Adrenal gland (tissue), 5 donors: ENCODE data around the gene ZNF468.
"Not testable (repeated sequence)": the region's sequence is repeated elsewhere in the genome, so short reads cannot be mapped to it uniquely, and the experiment has no call there.

ENCODE experiments used
- POLR2A ChIP-seq, 2 donors: fragments of 450-650 bp; IDR thresholded peaks; one replicate each; pipeline ENCODE4 v1.6.1; 2017; ENCODE audit warnings: antibody characterized with exemption in 2 of 2, mild to moderate bottlenecking in 2 of 2, moderate library complexity in 1 of 2
- TF ChIP-seq, protein P1 (sequence below), 6 experiments: fragments of 450-650 bp in 4 of 6; fragments of 200-600 bp in 2 of 6; sonication (generic) in 1 of 6; IDR thresholded peaks; 1 replicate in 5 of 6; 2 replicates in 1 of 6; pipeline versions ENCODE4 v1.5.1 to v1.8.0; 2016 to 2021; ENCODE audit warnings: antibody characterized with exemption in 6 of 6, mild to moderate bottlenecking in 2 of 6, moderate library complexity in 1 of 6
- donor health status: DM: no; HTN: no; CAD: no.

DNA sequence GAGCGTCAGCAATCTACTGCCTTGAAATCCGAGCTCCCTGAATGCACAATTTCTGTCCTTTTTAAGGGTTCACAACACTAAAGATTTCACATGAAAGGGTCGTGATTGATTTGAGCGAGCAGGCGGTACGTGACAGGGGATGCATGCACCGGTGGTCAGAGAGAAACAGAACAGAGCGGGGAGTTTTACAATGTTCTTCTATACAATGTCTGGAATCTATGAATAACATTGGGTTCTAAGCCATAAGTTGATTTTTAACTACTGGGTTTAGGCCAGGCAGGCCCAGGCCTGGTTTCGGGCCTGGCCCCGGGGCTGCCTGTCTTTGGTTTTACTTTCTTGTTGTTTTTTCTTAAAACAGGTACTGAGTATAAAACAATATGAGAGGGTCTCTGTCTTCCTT, 41.2 kb upstream of the ZNF468 start:
- TF ChIP-seq, protein P1, sequence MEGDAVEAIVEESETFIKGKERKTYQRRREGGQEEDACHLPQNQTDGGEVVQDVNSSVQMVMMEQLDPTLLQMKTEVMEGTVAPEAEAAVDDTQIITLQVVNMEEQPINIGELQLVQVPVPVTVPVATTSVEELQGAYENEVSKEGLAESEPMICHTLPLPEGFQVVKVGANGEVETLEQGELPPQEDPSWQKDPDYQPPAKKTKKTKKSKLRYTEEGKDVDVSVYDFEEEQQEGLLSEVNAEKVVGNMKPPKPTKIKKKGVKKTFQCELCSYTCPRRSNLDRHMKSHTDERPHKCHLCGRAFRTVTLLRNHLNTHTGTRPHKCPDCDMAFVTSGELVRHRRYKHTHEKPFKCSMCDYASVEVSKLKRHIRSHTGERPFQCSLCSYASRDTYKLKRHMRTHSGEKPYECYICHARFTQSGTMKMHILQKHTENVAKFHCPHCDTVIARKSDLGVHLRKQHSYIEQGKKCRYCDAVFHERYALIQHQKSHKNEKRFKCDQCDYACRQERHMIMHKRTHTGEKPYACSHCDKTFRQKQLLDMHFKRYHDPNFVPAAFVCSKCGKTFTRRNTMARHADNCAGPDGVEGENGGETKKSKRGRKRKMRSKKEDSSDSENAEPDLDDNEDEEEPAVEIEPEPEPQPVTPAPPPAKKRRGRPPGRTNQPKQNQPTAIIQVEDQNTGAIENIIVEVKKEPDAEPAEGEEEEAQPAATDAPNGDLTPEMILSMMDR (IDR thresholded peaks at IDR 0.05), result not testable (repeated sequence)
- TF ChIP-seq POLR2A (IDR thresholded peaks at IDR 0.05), result not testable (repeated sequence)
